ENCODE results near the gene C3orf33. TPM values are rescaled to one million over a fixed set of nuclear protein-coding genes. Genes with fewer than 3 reads are reported as not detected.

Gene C3orf33
- total and polyA plus RNA-seq, 2 donors (not counting 1 experiment from before 2014, with no cell fraction given): 0.88 to 1.7 TPM

DNA sequence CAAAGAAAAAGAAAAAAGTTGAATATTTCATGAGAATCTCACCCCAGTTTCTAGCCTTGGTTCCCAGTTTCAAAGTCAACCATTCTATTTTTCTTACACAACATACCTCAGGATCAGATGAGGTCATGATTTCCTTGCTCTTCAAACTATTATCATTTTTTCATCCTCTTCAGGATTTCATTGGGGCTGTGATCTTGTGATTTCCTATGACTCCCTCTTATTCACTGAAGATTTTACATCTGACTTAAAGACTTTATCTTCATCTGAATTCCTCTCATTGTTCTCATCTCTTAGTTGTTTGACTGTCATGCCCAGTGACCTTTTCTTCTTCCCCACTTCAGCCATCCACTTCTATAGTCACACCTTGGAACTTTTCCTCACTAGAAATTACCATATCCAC is 3.1 kb upstream of the C3orf33 start:
- ATAC-seq (ENCODE audit: low read depth): no peak

DNA sequence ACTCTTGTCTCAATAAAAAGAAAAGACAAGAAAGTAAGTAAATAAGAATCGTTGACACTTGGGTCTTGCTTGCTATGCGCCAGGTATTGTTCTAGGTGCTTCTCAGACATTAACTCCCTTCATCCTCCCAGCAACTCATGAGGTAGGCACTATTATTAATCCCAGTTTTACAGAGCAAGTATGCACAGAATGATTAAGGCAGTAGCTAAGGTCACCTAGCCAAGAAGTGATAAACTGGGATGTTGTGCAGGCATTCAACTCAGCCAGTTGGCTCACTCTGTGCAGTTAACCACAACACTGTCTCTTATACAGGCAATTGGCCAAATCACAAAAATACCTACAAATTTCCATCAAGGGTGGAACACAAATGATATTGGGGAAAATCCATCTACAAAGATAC is 1.7 kb upstream of the C3orf33 start:
- WGBS (ENCODE audit: insufficient coverage): no CpG with 5 or more reads among the region's 2 CpGs
- no peak overlapping the region for H3K4me3 Mint-ChIP-seq
- POLR2A ChIA-PET: no interaction called here
- Histone ChIP-seq H4K20me1 (ENCODE audit: control insufficient read depth, insufficient read depth, low read length, poor library complexity, severe bottlenecking) (no peaks in the 10 kb centered on the region), H3K27ac (ENCODE audit: low read length in 2 of 2) (no peak overlapping the region), H2AFZ (ENCODE audit: insufficient read depth, low read depth, low read length, poor library complexity, severe bottlenecking) (no peak overlapping the region), H3K79me2 (ENCODE audit: control insufficient read depth, insufficient read depth, low read length) (no peaks in the 10 kb centered on the region), H3K4me3 (ENCODE audit: control extremely low read depth in 1 of 5, extremely low read depth in 1 of 5, insufficient read depth in 1 of 5, low read depth in 2 of 5, low read length in 4 of 5) (no peak overlapping the region), H3K36me3 (replicated peaks in 1 of 2; ENCODE audit: control extremely low read depth in 1 of 2, control insufficient read depth in 1 of 2, extremely low read depth in 1 of 2, insufficient read depth in 2 of 2, low read length in 1 of 2) (no peaks in the 10 kb centered on the region), H3K4me2 (replicated peaks; ENCODE audit: low read depth, low read length, poor library complexity, severe bottlenecking) (no peak overlapping the region), H3K4me1 (ENCODE audit: control insufficient read depth in 2 of 2, insufficient read depth in 2 of 2, low read length in 2 of 2) (peaks cover 3 to 12% of the 10 kb centered on the region in 2 donors), H3K27me3 (replicated peaks in 1 of 4; ENCODE audit: control extremely low read depth in 1 of 4, control insufficient read depth in 3 of 4, insufficient read depth in 4 of 4, low read length in 3 of 4) (peaks cover 0 to 2% (median 0%) of the 10 kb centered on the region in 4 experiments), H3K9me3 (ENCODE audit: control extremely low read depth in 1 of 3, control insufficient read depth in 2 of 3, insufficient read depth in 1 of 3, low read length in 2 of 3) (peaks cover 0 to 1% (median 0%) of the 10 kb centered on the region in 3 donors), H3K9ac (ENCODE audit: low read length) (no peak overlapping the region)
- intact Hi-C loops (cut with micrococcal nuclease): loop anchor here (5.0 kb wide), 1 partner anchor 1486 kb away; the partner anchor contains the start of gene DHX36
- no peak for TF ChIP-seq EZH2 (IDR thresholded peaks at IDR 0.05; ENCODE audit: borderline replicate concordance, insufficient read depth, low read depth, low read length, poor library complexity, severe bottlenecking)
- TF ChIP-seq, protein P1, sequence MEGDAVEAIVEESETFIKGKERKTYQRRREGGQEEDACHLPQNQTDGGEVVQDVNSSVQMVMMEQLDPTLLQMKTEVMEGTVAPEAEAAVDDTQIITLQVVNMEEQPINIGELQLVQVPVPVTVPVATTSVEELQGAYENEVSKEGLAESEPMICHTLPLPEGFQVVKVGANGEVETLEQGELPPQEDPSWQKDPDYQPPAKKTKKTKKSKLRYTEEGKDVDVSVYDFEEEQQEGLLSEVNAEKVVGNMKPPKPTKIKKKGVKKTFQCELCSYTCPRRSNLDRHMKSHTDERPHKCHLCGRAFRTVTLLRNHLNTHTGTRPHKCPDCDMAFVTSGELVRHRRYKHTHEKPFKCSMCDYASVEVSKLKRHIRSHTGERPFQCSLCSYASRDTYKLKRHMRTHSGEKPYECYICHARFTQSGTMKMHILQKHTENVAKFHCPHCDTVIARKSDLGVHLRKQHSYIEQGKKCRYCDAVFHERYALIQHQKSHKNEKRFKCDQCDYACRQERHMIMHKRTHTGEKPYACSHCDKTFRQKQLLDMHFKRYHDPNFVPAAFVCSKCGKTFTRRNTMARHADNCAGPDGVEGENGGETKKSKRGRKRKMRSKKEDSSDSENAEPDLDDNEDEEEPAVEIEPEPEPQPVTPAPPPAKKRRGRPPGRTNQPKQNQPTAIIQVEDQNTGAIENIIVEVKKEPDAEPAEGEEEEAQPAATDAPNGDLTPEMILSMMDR (IDR thresholded peaks at IDR 0.05): no peak
- CTCF ChIA-PET: interaction anchor here (1.4 kb wide), 1 partner anchor 54 kb away, joined by 4 read pairs; no protein-coding TSS in a partner anchor
- no peak overlapping the region for H3K27ac Mint-ChIP-seq
- H3K27me3 Mint-ChIP-seq: peaks cover 15% of the 10 kb centered on the region
- peaks cover 5% of the 10 kb centered on the region for H3K4me1 Mint-ChIP-seq
- no peak for ATAC-seq (ENCODE audit: low read depth)
- H3K9me3 Mint-ChIP-seq (ENCODE audit: insufficient read depth): no peaks in the 10 kb centered on the region
- no peak for DNase-seq

More for the DNA sequence above, 3.1 kb upstream of the C3orf33 start:
- H2AFZ ChIP-seq (ENCODE audit: insufficient read depth, low read depth, low read length, poor library complexity, severe bottlenecking): no peak overlapping the region
- DNase-seq: no peak
- no peak overlapping the region for H3K9ac ChIP-seq (ENCODE audit: low read length)
- intact Hi-C loops (cut with micrococcal nuclease): loop anchor here (5.0 kb wide), 1 partner anchor 1487 kb away; the partner anchor contains the start of gene DHX36
- peaks cover 5% of the 10 kb centered on the region for H3K4me1 Mint-ChIP-seq
- peaks cover 0 to 1% (median 0%) of the 10 kb centered on the region in 3 donors for H3K9me3 ChIP-seq (ENCODE audit: control extremely low read depth in 1 of 3, control insufficient read depth in 2 of 3, insufficient read depth in 1 of 3, low read length in 2 of 3)
- peaks cover 3 to 12% of the 10 kb centered on the region in 2 donors for H3K4me1 ChIP-seq (ENCODE audit: control insufficient read depth in 2 of 2, insufficient read depth in 2 of 2, low read length in 2 of 2)
- H3K4me3 Mint-ChIP-seq: no peak overlapping the region
- no peaks in the 10 kb centered on the region for H4K20me1 ChIP-seq (ENCODE audit: control insufficient read depth, insufficient read depth, low read length, poor library complexity, severe bottlenecking)
- no peak overlapping the region for H3K4me2 ChIP-seq (replicated peaks; ENCODE audit: low read depth, low read length, poor library complexity, severe bottlenecking)
- H3K9me3 Mint-ChIP-seq (ENCODE audit: insufficient read depth): no peaks in the 10 kb centered on the region
- ChIA-PET POLR2A (no interaction called here), CTCF (interaction anchor here (1.1 kb wide), 1 partner anchor 19 kb away, joined by 3 read pairs; no protein-coding TSS in a partner anchor)
- no peaks in the 10 kb centered on the region for H3K79me2 ChIP-seq (ENCODE audit: control insufficient read depth, insufficient read depth, low read length)
- H3K27me3 Mint-ChIP-seq: peaks cover 15% of the 10 kb centered on the region
- no peak overlapping the region for H3K27ac Mint-ChIP-seq
- no peak overlapping the region for H3K27ac ChIP-seq (ENCODE audit: low read length in 2 of 2)
- TF ChIP-seq, protein P1 (IDR thresholded peaks at IDR 0.05): no peak
- no peak for TF ChIP-seq EZH2 (IDR thresholded peaks at IDR 0.05; ENCODE audit: borderline replicate concordance, insufficient read depth, low read depth, low read length, poor library complexity, severe bottlenecking)
- H3K27me3 ChIP-seq (replicated peaks in 1 of 4; ENCODE audit: control extremely low read depth in 1 of 4, control insufficient read depth in 3 of 4, insufficient read depth in 4 of 4, low read length in 3 of 4): peaks cover 0 to 2% (median 0%) of the 10 kb centered on the region in 4 experiments
- no peaks in the 10 kb centered on the region for H3K36me3 ChIP-seq (replicated peaks in 1 of 2; ENCODE audit: control extremely low read depth in 1 of 2, control insufficient read depth in 1 of 2, extremely low read depth in 1 of 2, insufficient read depth in 2 of 2, low read length in 1 of 2)
- H3K4me3 ChIP-seq (ENCODE audit: control extremely low read depth in 1 of 5, extremely low read depth in 1 of 5, insufficient read depth in 1 of 5, low read depth in 2 of 5, low read length in 4 of 5): no peak overlapping the region

All from B cell (primary cell).